Left hindlimb (tissue), 1 donor: ENCODE measurements around the gene TMEFF2.

ENCODE experiments used
- DNase-seq: peaks from one replicate; pipeline ENCODE4 v3.0.0-alpha.2; 2018

TMEFF2 gene

DNA sequence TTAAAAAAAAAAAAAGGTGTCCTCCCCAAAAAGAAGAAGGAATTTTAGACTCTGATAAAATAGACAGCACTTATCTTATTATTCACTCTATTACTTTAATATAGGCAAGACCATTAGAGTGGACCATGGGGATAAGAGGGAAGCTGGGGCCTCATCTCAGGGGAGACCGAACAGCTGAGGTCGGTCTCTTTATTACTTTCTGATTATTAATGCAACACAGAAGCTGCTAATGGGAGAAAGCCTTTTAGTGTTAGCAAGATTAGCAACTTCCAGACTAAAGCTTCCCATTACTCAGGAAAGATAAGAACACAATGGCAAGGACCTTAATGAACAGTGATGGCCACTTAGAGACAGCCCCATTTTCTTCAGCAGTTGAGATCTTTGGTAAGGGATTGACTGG is 135.5 kb downstream of the TMEFF2 start:
- no peak for DNase-seq

DNA sequence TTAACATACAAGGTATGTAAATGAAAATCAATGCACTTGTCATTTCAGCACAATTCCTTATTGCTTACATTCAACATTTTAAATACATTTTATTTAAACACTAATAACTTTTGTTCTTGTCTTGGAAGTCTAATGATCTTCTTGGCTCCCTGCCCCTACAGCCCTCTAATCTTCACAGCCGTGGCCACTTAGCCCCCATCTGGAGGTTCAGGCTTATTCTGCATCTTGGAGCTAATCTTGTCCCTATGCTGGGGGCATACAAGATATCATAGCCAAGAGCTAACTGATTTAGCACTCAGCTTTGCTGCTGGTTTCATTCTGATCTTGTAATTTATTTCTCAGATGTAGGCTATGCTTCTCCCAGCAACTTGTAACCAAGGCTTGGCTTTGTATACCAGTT is 140.8 kb downstream of the TMEFF2 start:
- DNase-seq = no peak

DNA sequence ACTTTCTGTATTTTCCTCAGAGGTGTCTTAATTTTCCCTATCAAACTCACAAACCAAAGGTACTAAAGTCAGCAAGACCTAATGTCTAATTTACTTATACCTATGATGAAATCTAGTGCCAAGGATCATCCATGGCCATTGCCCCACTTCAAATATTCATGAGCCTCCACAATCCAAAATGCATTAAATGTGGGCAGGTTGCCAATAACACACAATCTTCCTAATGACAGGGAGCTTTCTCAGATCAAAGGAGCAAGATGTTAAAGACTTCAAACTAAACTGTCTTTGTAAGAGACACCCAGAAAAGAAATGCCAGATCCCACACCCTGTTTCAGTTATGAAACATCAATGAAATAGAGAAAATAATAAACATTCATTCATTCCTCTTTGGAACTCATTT is 143.2 kb downstream of the TMEFF2 start:
- no peak for DNase-seq

DNA sequence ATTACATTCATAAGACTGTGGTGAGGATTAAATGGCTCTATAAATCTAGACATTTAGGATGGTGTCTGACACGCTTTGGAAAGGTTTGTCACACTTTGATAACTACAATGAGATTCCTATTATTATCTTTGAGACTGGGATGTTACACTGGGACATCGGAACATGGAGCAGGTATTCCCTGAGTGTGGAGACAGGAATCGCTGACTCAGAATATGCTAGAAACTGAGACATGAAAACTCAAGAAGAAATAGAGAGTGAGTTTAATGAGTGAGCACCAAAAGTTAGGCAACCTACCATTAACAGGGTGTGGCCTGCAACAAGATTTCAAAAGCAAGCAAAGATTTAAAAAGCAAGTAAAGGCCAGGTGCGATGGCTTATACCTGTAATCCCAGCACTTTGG is 145.4 kb downstream of the TMEFF2 start:
- DNase-seq = no peak

DNA sequence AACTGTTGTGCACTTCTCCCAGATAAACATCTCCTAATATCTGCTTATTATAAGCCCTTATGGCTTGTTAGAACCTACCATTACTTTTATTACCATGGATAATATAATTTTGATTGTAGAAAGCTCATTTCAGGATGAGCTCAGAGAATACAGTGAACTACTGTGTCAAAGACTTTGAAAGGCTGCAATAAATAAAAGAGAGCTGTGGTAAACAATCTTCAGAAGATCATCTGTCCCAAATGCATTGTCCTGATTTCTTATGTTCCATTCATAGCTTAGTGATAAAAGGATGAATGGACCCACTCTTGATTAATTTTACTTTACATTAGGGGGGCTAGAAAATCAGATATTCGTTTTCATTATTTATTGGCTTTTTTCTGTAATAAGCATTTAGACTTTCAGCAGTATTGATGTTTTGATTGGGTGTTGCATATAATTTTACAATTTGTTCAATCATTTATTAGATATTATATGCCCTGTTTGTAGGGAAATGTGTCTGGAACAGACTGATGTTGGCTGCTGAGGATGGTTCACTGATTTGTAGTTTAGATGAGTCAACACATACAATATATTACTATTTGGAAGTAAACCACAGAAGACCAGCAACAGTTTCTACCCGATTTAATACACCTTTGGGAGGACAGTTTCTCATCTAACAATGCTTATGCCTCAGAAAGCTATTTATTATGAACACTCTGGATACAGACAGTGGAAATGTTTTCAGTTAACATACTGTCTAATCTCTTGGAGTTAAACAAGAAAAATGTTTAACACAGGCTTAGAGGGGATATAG is 147.2 kb downstream of the TMEFF2 start:
- DNase-seq = no peak

DNA sequence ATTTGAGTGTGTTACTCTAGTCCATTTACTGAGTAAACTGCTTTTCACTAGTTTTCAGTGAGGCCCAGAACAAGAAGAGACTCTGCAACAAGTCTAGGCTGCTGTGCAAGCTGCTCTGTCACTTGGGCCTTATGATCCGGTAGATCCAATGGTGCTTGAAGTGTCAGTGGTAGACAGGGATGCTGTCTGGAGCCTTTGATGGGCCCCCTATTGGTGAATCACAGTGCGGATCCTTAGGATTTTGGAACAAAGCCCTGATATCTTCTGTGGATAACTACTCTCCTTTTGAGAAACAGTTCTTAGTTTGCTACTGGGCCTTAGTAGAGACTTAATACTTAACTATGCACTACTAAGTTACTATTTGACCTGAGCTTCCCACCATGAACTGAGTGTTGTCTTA is 150.2 kb downstream of the TMEFF2 start:
- DNase-seq = no peak

DNA sequence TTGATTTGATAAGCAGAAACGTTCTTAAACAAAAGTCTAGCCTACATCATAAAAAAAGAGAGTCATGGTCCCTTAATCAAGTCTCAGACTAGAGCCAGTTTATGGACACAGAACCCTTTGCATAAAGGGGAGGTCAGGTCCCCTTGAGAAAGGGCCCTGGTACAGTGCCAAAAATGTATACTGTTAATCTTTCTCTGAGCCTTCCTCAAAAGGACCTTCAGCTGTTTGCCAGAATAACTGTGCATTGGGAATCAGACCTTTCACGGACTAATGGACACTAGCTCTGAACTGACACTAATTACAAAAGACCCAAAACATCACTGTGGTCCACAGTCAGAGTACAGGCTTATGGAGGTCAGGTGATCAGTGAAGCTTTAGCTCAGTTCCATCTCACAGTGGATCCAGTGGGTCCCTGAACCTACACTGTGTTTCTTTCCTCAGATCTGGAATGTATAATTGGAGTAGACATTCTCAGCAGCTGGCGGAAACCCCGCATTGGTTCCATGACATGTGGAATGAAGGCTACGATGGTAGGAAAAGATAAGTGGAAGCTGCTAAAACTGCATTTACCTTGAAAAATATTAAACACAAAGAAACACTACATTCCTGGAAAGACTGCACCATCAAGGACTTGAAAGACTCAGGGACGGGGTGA is 151.4 kb downstream of the TMEFF2 start:
- DNase-seq = no peak

- DNase-seq = no peak
These were observed 152.6 kb downstream of the TMEFF2 start for GRCh38 chr2:192042126-192042525.

- DNase-seq = no peak
These were observed 156.6 kb downstream of the TMEFF2 start for GRCh38 chr2:192038110-192038509.

GRCh38 chr2:192035731-192036442 is 158.8 kb downstream of the TMEFF2 start:
- DNase-seq = no peak

GRCh38 chr2:192030856-192031255 is 163.9 kb downstream of the TMEFF2 start:
- DNase-seq = no peak

DNA sequence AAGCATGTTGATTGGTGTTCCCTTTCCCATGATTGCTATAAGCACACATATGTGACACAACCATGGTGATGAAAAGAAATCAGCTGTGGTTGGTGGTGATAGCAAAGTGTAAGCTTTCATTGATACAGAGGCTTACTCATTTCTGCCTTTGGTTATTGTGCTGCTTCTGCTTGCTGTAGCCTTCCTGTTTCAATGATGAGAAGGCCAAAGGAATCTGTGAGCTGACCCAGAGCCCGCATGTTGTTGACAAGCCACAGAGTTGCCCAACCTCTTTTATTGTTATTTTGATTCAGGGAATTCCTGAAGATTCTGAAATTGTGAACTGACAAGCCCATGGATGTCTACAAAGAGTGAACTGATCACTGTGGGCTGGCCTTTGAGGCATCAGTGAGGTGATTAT is 164.4 kb downstream of the TMEFF2 start:
- DNase-seq = no peak

- DNase-seq = no peak
These were observed 165.6 kb downstream of the TMEFF2 start for GRCh38 chr2:192029089-192029488.

GRCh38 chr2:192026825-192027120 is 168.0 kb downstream of the TMEFF2 start:
- no peak for DNase-seq

DNA sequence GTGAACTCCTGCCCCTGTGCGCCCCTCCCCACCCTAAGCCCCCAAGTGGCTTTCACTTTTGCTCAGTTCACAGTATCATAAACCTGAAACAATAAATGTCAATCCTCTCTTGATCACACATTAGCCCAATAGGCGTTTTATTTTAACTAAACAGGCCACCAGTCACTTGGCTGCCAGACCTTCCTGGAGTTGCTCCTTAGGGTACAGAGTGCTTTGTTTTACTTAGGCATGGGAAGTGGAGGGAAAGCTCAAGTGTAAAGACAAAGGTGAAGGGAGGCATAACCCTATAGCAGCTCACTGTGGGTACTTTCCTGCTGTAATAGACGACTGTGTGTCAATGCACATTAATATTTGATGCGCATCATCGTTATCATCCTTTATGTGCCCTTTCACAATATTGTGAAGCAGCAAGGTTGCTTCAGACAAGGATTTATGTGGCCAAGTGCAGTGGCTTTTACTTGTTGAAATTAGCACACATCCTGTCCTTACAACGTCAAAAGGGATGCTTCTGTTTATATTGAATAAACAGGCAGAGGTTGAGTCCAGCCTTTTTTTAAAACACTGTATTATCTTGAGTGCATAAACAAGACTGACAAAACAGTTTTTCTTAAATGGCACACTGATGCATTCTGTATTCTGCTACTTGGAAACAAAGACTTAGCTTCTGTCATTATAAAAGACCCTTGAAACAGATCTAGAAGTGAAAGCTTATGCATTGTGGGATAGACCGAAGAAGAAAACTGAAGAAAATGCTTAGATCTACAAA is 168.5 kb downstream of the TMEFF2 start:
- no peak for DNase-seq

DNA sequence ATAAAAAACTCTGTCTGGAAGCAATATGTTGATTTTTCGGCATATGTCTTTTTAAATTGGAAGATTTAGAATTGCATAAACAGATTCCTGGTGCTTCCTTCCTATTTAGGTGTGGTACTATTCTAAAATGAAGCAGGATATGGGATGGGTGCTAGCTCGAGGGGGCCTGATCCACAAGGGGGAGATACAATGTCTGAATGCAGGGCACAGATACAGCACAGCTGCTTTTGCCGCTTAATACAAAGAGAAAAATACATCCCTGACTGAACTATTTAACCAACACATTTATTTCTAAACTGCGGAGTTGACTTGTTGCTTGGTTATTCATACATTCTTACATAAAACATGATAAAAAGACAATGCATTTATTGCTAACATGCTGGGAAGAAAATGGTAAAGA is 169.1 kb downstream of the TMEFF2 start:
- DNase-seq = no peak

DNA sequence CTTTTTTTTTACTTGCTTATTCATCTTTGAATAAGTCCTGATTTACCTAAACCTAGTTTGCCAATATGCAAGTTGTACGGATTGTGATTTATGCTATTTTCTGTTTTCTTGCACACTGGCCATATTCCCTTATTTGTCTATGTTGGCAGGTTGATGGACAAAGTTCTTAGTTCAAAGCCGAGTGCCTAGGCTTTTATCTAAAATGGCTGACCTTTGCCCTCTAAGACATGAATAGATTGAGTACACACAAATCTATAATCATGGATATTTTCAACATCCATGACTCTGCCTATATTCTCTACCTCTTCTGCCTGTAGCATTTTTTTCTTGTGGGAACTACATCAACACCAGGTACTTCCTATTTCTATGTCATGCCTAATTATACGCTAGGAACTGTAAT is 171.7 kb downstream of the TMEFF2 start:
- no peak for DNase-seq

DNA sequence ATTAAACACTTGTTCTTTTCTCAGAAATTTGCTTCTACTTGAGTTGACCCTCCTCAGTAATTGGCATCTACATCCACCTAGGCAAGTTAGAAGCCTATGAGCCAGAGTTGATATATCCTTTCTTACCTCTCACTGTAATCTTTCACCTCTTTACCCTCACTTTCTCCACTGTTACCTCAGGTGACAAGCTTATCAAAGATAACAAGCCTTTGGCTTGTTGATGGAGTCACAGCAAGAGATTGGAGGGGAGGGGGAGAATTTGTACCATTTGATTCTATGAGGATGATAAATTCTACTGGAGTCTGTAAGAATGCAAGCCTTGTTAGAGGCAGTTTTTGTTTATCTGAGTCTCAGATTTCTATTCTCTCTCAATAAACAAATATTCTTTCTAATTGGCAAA is 176.9 kb downstream of the TMEFF2 start:
- no peak for DNase-seq

DNA sequence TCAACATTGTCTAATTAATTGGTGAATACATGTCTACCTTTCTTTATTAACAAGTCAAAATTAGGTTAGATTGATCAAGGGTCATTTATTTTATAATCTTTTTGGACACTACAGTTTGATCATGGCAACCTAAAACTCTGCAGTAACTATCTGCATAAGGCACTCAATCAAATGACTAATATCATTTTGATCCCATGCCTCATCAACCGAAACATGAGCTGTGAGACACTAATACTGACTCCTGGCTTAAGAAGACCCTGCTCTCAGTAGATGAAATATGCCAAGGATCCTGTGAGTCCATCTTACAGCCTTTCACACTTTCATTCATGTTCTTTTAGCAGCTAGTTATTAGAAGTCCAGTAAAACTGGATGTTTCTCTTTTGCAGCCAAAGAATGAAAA is 178.5 kb downstream of the TMEFF2 start:
- no peak for DNase-seq

DNA sequence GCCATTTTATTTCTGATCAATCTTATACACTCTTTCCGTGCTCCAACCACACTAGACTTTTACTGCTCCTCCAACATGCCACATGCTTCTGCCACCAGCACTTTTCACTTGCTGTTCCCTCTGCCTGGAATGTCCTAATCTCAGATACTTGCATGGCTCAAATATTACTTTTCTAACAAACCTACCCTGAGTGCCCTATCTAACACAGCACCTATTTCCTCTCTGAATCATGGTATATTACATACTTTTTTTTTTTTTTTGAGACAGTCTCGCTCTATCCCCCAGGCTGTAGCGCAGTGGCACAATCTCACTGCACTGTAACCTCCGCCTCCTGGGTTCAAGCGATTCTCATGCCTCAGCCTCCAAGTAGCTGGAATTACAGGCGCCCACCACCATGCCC is 181.5 kb downstream of the TMEFF2 start:
- DNase-seq = no peak

GRCh38 chr2:192011196-192011595 is 183.5 kb downstream of the TMEFF2 start:
- no peak for DNase-seq

DNA sequence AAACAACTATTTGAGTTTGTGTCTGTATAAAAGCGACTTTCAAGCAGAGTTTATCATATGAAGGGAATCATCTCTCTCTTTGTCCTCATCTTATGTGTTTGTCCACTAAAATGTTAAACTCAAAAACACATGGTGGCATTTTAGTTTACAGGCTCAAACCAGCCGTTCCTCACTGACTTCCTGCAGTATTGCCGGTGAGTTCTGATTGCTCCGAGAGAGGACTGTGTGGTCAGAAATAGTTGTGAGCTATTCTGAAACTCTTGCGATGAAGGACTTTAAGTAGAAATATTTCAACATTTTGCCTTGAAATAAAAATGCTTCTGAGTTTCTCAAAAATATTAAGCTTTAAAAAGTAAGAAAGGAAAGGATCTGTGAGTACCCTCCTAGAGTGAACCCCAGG is 184.7 kb downstream of the TMEFF2 start:
- DNase-seq = no peak

GRCh38 chr2:192007581-192008228 is 187.0 kb downstream of the TMEFF2 start:
- no peak for DNase-seq
